HG03575 (cell line): ENCODE results near the gene CFHR2.
"Not testable (repeated sequence)": the region's sequence is repeated elsewhere in the genome, so short reads cannot be mapped to it uniquely, and the experiment has no call there.

Experiments used
- ATAC-seq: cut with Tn5 transposase; IDR thresholded peaks from one replicate; pipeline ENCODE4 v1.9.1; 2021; ENCODE audit not compliant: unreplicated experiment, insufficient number of reproducible peaks, low FRiP score; ENCODE audit errors: extremely low read depth

CFHR2 gene

GRCh38 chr1:196943568-196943967 is at the start of gene CFHR2:
TSS of gene CFHR2 (plus strand) at chr1:196943738. CDS start at chr1:196943881, 143 bp downstream.
- not testable (repeated sequence) for ATAC-seq

GRCh38 chr1:196896355-196896754 is 47.2 kb upstream of the CFHR2 start:
- ATAC-seq, result no peak

GRCh38 chr1:196897158-196897828 is 46.2 kb upstream of the CFHR2 start:
- no peak for ATAC-seq

GRCh38 chr1:196902344-196902743 is 41.2 kb upstream of the CFHR2 start:
- no peak for ATAC-seq

GRCh38 chr1:196910215-196910614 is 33.3 kb upstream of the CFHR2 start:
- ATAC-seq, result no peak

GRCh38 chr1:196912283-196912682 is 31.3 kb upstream of the CFHR2 start:
- ATAC-seq, result not testable (repeated sequence)

- not testable (repeated sequence) for ATAC-seq
Measured at GRCh38 chr1:196926839-196927238, 16.7 kb upstream of the CFHR2 start.

- ATAC-seq, result not testable (repeated sequence)
Measured at GRCh38 chr1:196932853-196933252, 10.7 kb upstream of the CFHR2 start.

GRCh38 chr1:196933531-196934189 is 9.9 kb upstream of the CFHR2 start:
- ATAC-seq, result no peak

GRCh38 chr1:196941474-196941873 is 2.1 kb upstream of the CFHR2 start:
- not testable (repeated sequence) for ATAC-seq

- ATAC-seq, result peak; percentile 96
Measured at GRCh38 chr1:196951711-196952394, 8.3 kb downstream of the CFHR2 start.

- ATAC-seq, result no peak
Measured at GRCh38 chr1:196954778-196955177, 11.2 kb downstream of the CFHR2 start.

GRCh38 chr1:196955926-196956325 is 12.4 kb downstream of the CFHR2 start:
- ATAC-seq, result no peak

GRCh38 chr1:196960854-196961253 is 17.3 kb downstream of the CFHR2 start:
- ATAC-seq, result peak; percentile 53

- no peak for ATAC-seq
Measured at GRCh38 chr1:196970182-196970581, 26.6 kb downstream of the CFHR2 start.

GRCh38 chr1:196976278-196976677 is 32.7 kb downstream of the CFHR2 start:
- no peak for ATAC-seq

GRCh38 chr1:196977278-196977677 is 33.7 kb downstream of the CFHR2 start, which contains the start of gene CFHR5:
TSS of gene CFHR5 (plus strand) at chr1:196977556. CDS start at chr1:196977665, 109 bp downstream.
- ATAC-seq, result no peak

GRCh38 chr1:196980859-196981258 is 37.3 kb downstream of the CFHR2 start:
- no peak for ATAC-seq

- not testable (repeated sequence) for ATAC-seq
Measured at GRCh38 chr1:196982247-196982646, 38.7 kb downstream of the CFHR2 start.
